PC-9 (cell line): ENCODE results near the gene P3H4. TPM values are rescaled to one million over a fixed set of nuclear protein-coding genes. Genes with fewer than 3 reads are reported as not detected.

Experiments used
- BruUV-seq: library from RNA; stranded (reverse); fragments of 400-500 nt; replicated peaks from 2 replicates; lab custom pipeline; 2021; lab: Mats Ljungman, UMichigan
- CTCF ChIA-PET: fragments of 300-600 bp; sonication (Branson Sonifier 250); formaldehyde crosslinking; loops from one replicate; lab custom pipeline; 2022; ENCODE audit warnings: antibody characterized with exemption; lab: Charles Lee
- POLR2A ChIA-PET: fragments of 300-600 bp; sonication (Branson Sonifier 250); formaldehyde crosslinking; loops from one replicate; lab custom pipeline; 2022; ENCODE audit warnings: antibody characterized with exemption; ENCODE audit not compliant: unreplicated experiment; lab: Charles Lee
- DNase-seq, 2 experiments: peaks; one replicate each; pipeline versions ENCODE4 v3.0.0 to v3.0.0-alpha.2; 2015 to 2022; ENCODE audit warnings: mixed read lengths in 1 of 2
- H2AFZ ChIP-seq: fragments of 200-600 bp; sonication (generic); 2 replicates; pipeline ENCODE4 v1.8.1; 2017; ENCODE audit warnings: antibody characterized with exemption
- H3F3A ChIP-seq: fragments of 200-600 bp; sonication (generic); 2 replicates; pipeline ENCODE4 v1.8.1; 2017; ENCODE audit warnings: antibody characterized with exemption, mild to moderate bottlenecking, low read depth; ENCODE audit not compliant: insufficient read depth
- H3K27ac ChIP-seq: fragments of 200-600 bp; sonication (generic); 2 replicates; pipeline ENCODE4 v1.6.1; 2016; ENCODE audit warnings: mixed run types
- H3K27me3 ChIP-seq: fragments of 200-600 bp; sonication (generic); 2 replicates; pipeline ENCODE4 v1.6.1; 2016; ENCODE audit warnings: low read depth, mixed run types; ENCODE audit not compliant: insufficient read depth
- H3K36me3 ChIP-seq: fragments of 200-600 bp; sonication (generic); 2 replicates; pipeline ENCODE4 v1.6.1; 2016; ENCODE audit warnings: low read depth, mixed run types
- H3K4me1 ChIP-seq: fragments of 200-600 bp; sonication (generic); replicated peaks from 2 replicates; pipeline ENCODE4 v1.6.1; 2016; ENCODE audit warnings: mixed run types; ENCODE audit not compliant: insufficient read depth
- H3K4me2 ChIP-seq: fragments of 200-600 bp; sonication (generic); 2 replicates; pipeline ENCODE4 v1.6.1; 2017; ENCODE audit warnings: mixed run types
- H3K4me3 ChIP-seq: fragments of 200-600 bp; sonication (generic); 2 replicates; pipeline ENCODE4 v1.6.1; 2016; ENCODE audit warnings: mixed run types
- H3K79me2 ChIP-seq: fragments of 200-600 bp; sonication (generic); 2 replicates; pipeline ENCODE4 v1.6.1; 2017; ENCODE audit warnings: low read depth, mixed run types
- H3K9me2 ChIP-seq: fragments of 200-600 bp; sonication (generic); 2 replicates; pipeline ENCODE4 v1.8.1; 2017; ENCODE audit warnings: mild to moderate bottlenecking; ENCODE audit not compliant: insufficient read depth
- H3K9me3 ChIP-seq: fragments of 200-600 bp; sonication (generic); 2 replicates; pipeline ENCODE4 v1.8.1; 2016; ENCODE audit warnings: low read depth; ENCODE audit not compliant: insufficient read depth
- H4K20me1 ChIP-seq: fragments of 200-600 bp; sonication (generic); 2 replicates; pipeline ENCODE4 v1.8.1; 2017; ENCODE audit not compliant: insufficient read depth
- CTCF ChIP-seq: fragments of 200-600 bp; sonication (generic); conservative IDR thresholded peaks from 2 replicates; pipeline ENCODE4 v1.6.1; 2017; ENCODE audit warnings: mixed run types, antibody characterized with exemption, mild to moderate bottlenecking, moderate library complexity
- EZH2 ChIP-seq: fragments of 200-600 bp; sonication (generic); IDR thresholded peaks from 2 replicates; pipeline ENCODE4 v1.8.0; 2017; ENCODE audit warnings: antibody characterized with exemption, low read depth
- intact Hi-C: fragments of 100-400 bp; cut with micrococcal nuclease; formaldehyde crosslinking; loops from one replicate; pipeline ENCODE4 v1.10.0; 2022; ENCODE audit not compliant: unreplicated experiment
- total RNA-seq: library from RNA; stranded (reverse); gene quantifications from 2 replicates; pipeline ENCODE4 v1.2.3, GENCODE V29; 2021

P3H4 gene
- total RNA-seq, 1 experiment from 2014 or later: 26.8 TPM

GRCh38 chr17:41824086-41824485 lies 12.3 kb upstream of the P3H4 start:
- Histone ChIP-seq H3K9me2 (no peaks in the 10 kb centered on the region), H3K4me3 (no peak overlapping the region), H3K4me2 (no peak overlapping the region), H3F3A (no peaks in the 10 kb centered on the region; the same call in 1 of the 2 replicates), H4K20me1 (no peaks in the 10 kb centered on the region), H3K27me3 (no peaks in the 10 kb centered on the region), H3K4me1 (no peaks in the 10 kb centered on the region), H2AFZ (no peak overlapping the region), H3K79me2 (no peaks in the 10 kb centered on the region), H3K36me3 (peaks cover 4% of the 10 kb centered on the region; the same call in 1 of the 2 replicates), H3K27ac (no peak overlapping the region), H3K9me3 (no peaks in the 10 kb centered on the region)
- BruUV-seq: no TSS peak
- POLR2A ChIA-PET: interaction anchor here (0.6 kb wide), 1 partner anchor 78 kb away, joined by 3 read pairs; no protein-coding TSS in a partner anchor
- CTCF ChIA-PET: no interaction called here
- DNase-seq: no peak
- intact Hi-C loops: no loop called here
- TF ChIP-seq EZH2: no peak
- TF ChIP-seq CTCF: no peak

GRCh38 chr17:41823580-41823979 lies 11.8 kb upstream of the P3H4 start:
- no peak overlapping the region for H2AFZ ChIP-seq
- no peak for DNase-seq
- POLR2A ChIA-PET: interaction anchor here (0.6 kb wide), 1 partner anchor 79 kb away, joined by 3 read pairs; no protein-coding TSS in a partner anchor
- peaks cover 2% of the 10 kb centered on the region; the same call in 1 of the 2 replicates for H3K36me3 ChIP-seq
- H3K27me3 ChIP-seq: no peaks in the 10 kb centered on the region
- TF ChIP-seq CTCF: no peak
- TF ChIP-seq EZH2: no peak
- H4K20me1 ChIP-seq: no peaks in the 10 kb centered on the region
- no peaks in the 10 kb centered on the region for H3K4me1 ChIP-seq
- H3K27ac ChIP-seq: no peak overlapping the region
- H3F3A ChIP-seq: no peaks in the 10 kb centered on the region; the same call in 1 of the 2 replicates
- no peak overlapping the region for H3K4me2 ChIP-seq
- CTCF ChIA-PET: no interaction called here
- no TSS peak for BruUV-seq
- no peak overlapping the region for H3K4me3 ChIP-seq
- no peaks in the 10 kb centered on the region for H3K9me3 ChIP-seq
- intact Hi-C loops: no loop called here
- no peaks in the 10 kb centered on the region for H3K9me2 ChIP-seq
- no peaks in the 10 kb centered on the region for H3K79me2 ChIP-seq

GRCh38 chr17:41823141-41823524 lies 11.4 kb upstream of the P3H4 start:
- Histone ChIP-seq H3F3A (no peaks in the 10 kb centered on the region; the same call in 1 of the 2 replicates), H3K27ac (no peak overlapping the region), H3K9me3 (no peaks in the 10 kb centered on the region), H2AFZ (no peak overlapping the region), H3K79me2 (no peaks in the 10 kb centered on the region), H3K4me1 (no peaks in the 10 kb centered on the region), H3K4me2 (no peak overlapping the region), H3K4me3 (no peak overlapping the region), H3K27me3 (no peaks in the 10 kb centered on the region), H3K9me2 (no peaks in the 10 kb centered on the region), H3K36me3 (no peaks in the 10 kb centered on the region), H4K20me1 (no peaks in the 10 kb centered on the region)
- ChIA-PET POLR2A (no interaction called here), CTCF (no interaction called here)
- DNase-seq: no peak
- TF ChIP-seq EZH2 (no peak), CTCF (no peak)
- intact Hi-C loops: no loop called here
- BruUV-seq: no TSS peak
